ENCODE measurements around the gene LMTK3. TPM values are rescaled to one million over a fixed set of nuclear protein-coding genes. Genes with fewer than 3 reads are reported as not detected.

The LMTK3 gene
- total RNA-seq, 1 donor from 2014 or later, result 0.11 TPM

GRCh38 chr19:48556163-48556562 lies 44.5 kb upstream of the LMTK3 start:
- intact Hi-C loops (cut with DNase I), result no loop called here
- H3K27me3 ChIP-seq, result no peaks in the 10 kb centered on the region
- no peak overlapping the region for H3K27ac ChIP-seq
- H3K9me3 ChIP-seq, result no peaks in the 10 kb centered on the region
- no peaks in the 10 kb centered on the region for H3K36me3 ChIP-seq
- H3K4me3 ChIP-seq, result no peak overlapping the region
- TF ChIP-seq CTCF (IDR thresholded peaks at IDR 0.05), result no peak
- no peaks in the 10 kb centered on the region for H3K4me1 ChIP-seq
- DNase-seq (ENCODE audit: low spot score in 2 of 2), result no peak

- H3K27ac ChIP-seq, result no peak overlapping the region
- no peak for DNase-seq (ENCODE audit: low spot score in 2 of 2)
- H3K4me1 ChIP-seq, result no peaks in the 10 kb centered on the region
- no peaks in the 10 kb centered on the region for H3K9me3 ChIP-seq
- no peaks in the 10 kb centered on the region for H3K27me3 ChIP-seq
- H3K36me3 ChIP-seq, result no peaks in the 10 kb centered on the region
- no peak for TF ChIP-seq CTCF (IDR thresholded peaks at IDR 0.05)
- no peak overlapping the region for H3K4me3 ChIP-seq
- intact Hi-C loops (cut with DNase I), result no loop called here
Observed at GRCh38 chr19:48554385-48555091, 42.9 kb upstream of the LMTK3 start.

- no peak for DNase-seq (ENCODE audit: low spot score in 2 of 2)
- no peaks in the 10 kb centered on the region for H3K36me3 ChIP-seq
- intact Hi-C loops (cut with DNase I), result no loop called here
- H3K4me3 ChIP-seq, result no peak overlapping the region
- no peak for TF ChIP-seq CTCF (IDR thresholded peaks at IDR 0.05)
- H3K27me3 ChIP-seq, result no peaks in the 10 kb centered on the region
- no peak overlapping the region for H3K27ac ChIP-seq
- no peaks in the 10 kb centered on the region for H3K4me1 ChIP-seq
- no peaks in the 10 kb centered on the region for H3K9me3 ChIP-seq
Observed at GRCh38 chr19:48553676-48554384, 42.2 kb upstream of the LMTK3 start.

GRCh38 chr19:48552406-48553322 lies 41.0 kb upstream of the LMTK3 start:
- H3K9me3 ChIP-seq, result no peaks in the 10 kb centered on the region
- H3K27me3 ChIP-seq, result no peaks in the 10 kb centered on the region
- no peak overlapping the region for H3K4me3 ChIP-seq
- no peaks in the 10 kb centered on the region for H3K4me1 ChIP-seq
- H3K27ac ChIP-seq, result no peak overlapping the region
- DNase-seq (ENCODE audit: low spot score in 2 of 2), result no peak
- intact Hi-C loops (cut with DNase I), result no loop called here
- TF ChIP-seq CTCF (IDR thresholded peaks at IDR 0.05), result no peak
- H3K36me3 ChIP-seq, result no peaks in the 10 kb centered on the region

- no peaks in the 10 kb centered on the region for H3K36me3 ChIP-seq
- H3K9me3 ChIP-seq, result no peaks in the 10 kb centered on the region
- no peak for DNase-seq (ENCODE audit: low spot score in 2 of 2)
- H3K4me1 ChIP-seq, result no peaks in the 10 kb centered on the region
- no peak within 1 kb of the TSS for H3K4me3 ChIP-seq
- intact Hi-C loops (cut with DNase I), result no loop called here
- no peaks in the 10 kb centered on the region for H3K27me3 ChIP-seq
- TF ChIP-seq CTCF (IDR thresholded peaks at IDR 0.05), result no peak
- no peak within 1 kb of the TSS for H3K27ac ChIP-seq
Observed at GRCh38 chr19:48551437-48552302, 40.0 kb upstream of the LMTK3 start, which contains the start of gene SULT2B1. Gene SULT2B1 (plus strand): TSS chr19:48552172. CDS start chr19:48552253, 81 bp downstream.
